Activated CD8-positive, alpha-beta memory T cell treated with anti-CD3 and anti-CD28 coated beads, Interleukin-2, amount 50 U/mL, for 24 hours (primary cell): ENCODE results near the gene EIF5A.
A peak's percentile ranks its signal among the peaks of the same experiment; 100 is the strongest.

Source experiments
- DNase-seq: peaks from one replicate; pipeline ENCODE4 v3.0.0-alpha.2; 2020; ENCODE audit errors: extremely low read depth

EIF5A gene

DNA sequence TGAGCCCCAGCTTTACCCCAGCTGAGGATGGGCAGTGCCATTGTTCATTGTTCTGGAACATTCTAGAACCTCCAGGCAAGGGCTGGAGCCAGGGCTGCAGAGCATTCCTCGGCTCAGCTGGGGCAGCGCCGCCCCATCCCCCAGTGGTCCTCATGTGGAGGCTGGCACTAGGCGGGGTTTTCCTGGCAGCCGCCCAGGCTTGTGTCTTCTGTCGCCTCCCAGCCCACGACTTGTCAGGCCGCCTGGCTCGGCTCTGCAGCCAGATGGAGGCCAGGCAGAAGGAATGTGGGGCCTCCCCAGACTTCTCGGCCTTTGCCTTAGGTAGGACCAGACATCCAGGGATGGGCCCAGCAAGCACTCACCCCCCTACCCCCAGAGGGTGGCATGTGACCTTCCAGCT, 47.6 kb downstream of the EIF5A start, which contains the start of gene TMEM95:
TSS of gene TMEM95 (plus strand) at position 104 of the 400 bp plus-strand sequence. CDS start at position 153, 49 bp downstream.
- no peak for DNase-seq

DNA sequence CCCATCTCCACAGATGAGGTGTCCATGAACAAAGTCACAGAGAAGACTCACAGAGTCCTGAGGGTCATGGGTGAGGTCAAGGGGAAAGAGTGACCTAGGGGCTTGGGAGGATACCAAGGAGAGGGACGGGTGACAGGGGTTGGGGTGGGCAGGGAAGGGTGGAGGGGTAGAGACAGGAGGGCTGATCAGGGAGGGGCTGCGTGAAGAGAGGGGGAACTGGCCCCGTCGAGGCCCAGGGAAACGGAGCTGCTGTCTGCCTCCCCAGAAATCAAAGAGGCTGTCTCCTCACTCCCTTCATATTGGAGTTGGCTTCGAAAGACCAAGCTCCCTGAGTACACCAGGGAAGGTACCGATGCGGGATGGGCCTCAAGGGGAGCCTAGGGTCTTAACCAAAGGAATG, 48.1 kb downstream of the EIF5A start:
- no peak for DNase-seq

DNA sequence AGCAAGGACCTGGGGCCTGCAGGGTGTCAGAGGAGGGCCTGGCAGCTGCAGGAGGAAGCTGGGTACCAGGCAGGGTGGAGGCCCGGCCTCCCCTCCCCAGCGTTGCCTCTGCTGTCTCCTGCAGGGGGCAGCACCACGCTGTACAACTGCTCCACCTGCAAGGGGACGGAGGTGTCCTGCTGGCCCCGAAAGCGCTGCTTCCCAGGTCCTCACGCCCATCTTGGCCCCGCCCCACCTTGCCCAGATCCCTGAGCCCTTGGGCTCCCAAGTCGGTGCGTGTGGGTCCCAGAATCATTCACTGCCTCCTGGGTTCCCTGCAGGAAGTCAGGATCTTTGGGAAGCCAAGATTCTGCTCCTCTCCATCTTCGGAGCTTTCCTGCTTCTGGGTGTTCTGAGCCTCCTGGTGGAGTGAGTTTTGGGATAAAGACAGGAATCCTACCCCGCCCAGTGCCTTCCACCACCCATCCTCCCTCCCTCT, 48.7 kb downstream of the EIF5A start:
- DNase-seq, result peak; percentile 50

DNA sequence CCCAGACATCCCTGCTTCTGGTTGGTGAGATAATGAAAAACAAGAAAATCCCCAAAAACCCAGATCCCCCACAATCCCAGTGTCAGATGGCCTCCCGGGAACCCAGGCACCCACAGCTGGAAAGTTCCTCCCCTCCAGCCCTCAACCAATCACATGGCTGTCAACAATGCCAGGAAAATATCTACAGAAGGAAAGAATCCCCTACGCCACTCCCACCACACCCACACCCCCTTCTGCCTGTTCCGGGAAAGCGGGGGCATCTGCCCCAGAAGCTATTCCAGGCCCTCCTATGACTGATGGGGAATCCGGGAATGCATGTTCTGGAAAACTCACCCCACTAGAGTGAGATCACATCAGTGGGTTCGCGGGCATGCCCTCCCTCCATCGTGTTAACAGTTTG, 49.3 kb downstream of the EIF5A start:
- DNase-seq, result no peak

DNA sequence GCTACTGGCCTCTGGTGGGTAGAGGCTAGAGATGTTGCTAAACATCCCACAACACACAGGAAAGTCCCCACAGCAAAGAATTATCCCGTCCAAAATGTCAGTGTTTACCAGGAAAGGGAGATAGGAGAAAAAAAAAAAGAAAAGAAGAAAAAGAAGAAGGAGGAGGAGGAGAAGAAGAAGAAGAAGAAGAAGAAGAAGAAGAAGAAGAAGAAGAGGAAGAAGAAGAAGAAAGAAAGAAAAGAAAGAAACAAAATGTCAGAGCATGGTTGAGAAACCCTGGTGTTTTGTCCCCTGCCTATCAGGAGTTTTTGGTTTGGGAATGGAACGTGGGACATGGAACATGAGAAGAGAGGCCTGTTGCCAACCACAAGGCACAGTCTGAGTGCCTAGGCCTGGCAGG, 50.0 kb downstream of the EIF5A start:
- no peak for DNase-seq

DNA sequence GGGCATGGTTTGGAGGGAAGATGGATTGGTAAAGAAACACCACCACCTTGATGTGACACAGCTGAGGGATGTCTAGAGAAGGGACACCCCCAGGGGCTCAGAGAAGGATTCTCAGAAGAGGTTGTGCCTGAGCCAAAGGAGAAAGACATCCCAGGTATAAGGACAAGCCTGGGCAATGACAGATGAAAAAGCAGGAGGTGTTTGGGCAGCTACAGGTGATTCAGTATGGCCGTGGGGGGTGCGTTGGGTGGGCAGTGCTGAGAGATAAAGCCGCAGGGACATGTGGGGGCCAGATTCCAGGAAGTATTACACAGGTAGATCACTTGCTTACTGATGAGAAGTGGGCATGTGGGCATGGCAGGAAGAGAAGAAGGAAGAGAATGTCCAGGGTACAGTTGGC, 54.5 kb downstream of the EIF5A start:
- no peak for DNase-seq
